GM18505 (cell line): Measurements from ENCODE around the gene TRIO.
"Not testable (repeated sequence)": the region's sequence is repeated elsewhere in the genome, so short reads cannot be mapped to it uniquely, and the experiment has no call there.

Source experiments
- ATAC-seq: cut with Tn5 transposase; IDR thresholded peaks from one replicate; pipeline ENCODE4 v1.9.1; 2021; ENCODE audit not compliant: unreplicated experiment
- POLR2A ChIP-seq: IDR thresholded peaks from 4 replicates; pipeline ENCODE4 v1.6.1; 2011; ENCODE audit warnings: borderline replicate concordance; ENCODE audit not compliant: insufficient read depth, insufficient read length; ENCODE audit errors: extremely low read depth

The TRIO gene

DNA sequence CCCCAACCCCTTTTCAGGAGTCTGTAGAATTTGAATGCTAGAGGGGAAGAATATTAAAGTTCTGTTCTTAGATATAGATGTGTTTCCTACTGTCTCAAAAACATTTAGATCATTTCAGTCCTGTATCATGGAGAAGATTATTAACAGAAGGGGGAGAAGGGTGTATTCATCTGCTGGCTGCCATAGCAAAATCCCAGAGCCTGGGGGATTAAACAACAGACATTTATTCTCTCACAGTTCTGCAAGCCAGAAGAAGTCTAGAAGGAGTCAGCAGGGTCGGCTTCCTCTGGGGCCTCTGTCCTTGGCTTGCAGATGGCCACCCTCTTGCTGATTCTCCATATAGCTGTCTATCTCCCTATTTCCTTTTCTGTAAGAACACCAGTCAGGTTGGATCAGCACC, 288.4 kb downstream of the TRIO start:
- TF ChIP-seq POLR2A: no peak
- ATAC-seq: no peak

DNA sequence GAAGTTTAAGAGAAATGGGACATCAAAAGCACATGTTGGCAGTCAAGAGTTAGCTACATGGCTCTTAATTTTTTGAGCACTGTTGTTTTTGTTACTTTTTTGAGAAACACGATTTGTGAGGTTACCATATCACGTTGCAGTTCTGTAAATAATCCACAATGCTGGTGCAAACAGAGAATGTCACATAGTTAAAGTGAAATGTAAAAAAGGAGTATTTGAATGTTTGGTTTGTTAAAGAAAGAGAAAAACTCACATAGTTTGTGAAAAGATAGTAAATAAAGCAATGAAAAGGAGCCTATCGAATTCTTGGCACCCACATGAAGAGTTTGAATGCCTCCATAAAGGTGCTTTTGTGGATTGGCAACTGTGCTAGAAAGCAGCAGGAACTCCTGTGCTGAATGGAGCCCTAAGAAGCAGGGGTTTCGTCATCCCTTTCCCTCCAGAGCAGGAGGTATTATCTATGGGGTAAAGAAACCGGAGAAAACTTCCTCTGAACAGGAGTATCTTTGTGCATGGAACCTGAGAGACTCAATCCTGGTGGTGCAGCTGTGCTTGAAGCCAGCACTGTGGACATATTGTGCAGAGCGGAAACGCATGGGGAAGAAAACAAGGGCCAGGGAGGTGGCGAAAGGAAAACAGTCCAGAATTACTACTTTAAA, 289.9 kb downstream of the TRIO start:
- TF ChIP-seq POLR2A: no peak
- ATAC-seq: no peak

DNA sequence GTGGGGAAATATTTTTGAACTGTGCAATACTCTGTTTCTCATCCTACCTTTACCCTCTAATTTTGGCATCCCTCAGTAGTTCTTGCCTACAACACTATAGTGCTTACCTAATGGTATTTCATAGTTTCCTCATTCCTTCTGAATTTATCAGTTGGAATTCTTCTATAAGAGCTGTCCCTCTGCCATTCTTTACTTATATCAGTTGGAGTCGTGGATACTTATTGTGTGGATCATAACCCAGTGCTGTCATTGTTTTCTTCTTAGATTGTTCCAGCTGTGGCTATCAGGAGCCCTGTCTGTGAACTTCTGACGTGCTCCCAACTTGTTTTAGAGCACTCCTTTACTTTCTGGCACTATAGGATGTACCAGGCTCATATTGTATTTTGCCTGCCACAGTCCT, 292.3 kb downstream of the TRIO start:
- ATAC-seq: no peak

DNA sequence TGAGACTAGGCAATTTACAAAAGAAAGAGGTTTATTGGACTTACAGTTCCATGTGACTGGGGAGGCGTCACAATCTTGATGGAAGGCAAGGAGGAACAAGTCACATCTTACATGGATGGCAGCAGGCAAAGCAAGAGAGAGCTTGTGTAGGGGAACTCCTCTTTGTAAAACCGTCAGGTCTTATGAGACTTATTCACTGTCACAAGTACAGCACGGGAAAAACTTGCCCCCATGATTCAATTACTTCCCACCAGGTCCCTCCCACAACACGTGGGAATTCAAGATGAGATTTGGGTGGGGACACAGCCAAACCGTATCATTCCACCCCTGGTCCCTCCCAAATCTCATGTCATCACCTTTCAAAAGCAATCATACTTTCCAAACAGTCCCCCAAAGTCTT, 293.0 kb downstream of the TRIO start:
- not testable (repeated sequence) for ATAC-seq

More for the DNA sequence above, 292.3 kb downstream of the TRIO start:
- TF ChIP-seq POLR2A: no peak

DNA sequence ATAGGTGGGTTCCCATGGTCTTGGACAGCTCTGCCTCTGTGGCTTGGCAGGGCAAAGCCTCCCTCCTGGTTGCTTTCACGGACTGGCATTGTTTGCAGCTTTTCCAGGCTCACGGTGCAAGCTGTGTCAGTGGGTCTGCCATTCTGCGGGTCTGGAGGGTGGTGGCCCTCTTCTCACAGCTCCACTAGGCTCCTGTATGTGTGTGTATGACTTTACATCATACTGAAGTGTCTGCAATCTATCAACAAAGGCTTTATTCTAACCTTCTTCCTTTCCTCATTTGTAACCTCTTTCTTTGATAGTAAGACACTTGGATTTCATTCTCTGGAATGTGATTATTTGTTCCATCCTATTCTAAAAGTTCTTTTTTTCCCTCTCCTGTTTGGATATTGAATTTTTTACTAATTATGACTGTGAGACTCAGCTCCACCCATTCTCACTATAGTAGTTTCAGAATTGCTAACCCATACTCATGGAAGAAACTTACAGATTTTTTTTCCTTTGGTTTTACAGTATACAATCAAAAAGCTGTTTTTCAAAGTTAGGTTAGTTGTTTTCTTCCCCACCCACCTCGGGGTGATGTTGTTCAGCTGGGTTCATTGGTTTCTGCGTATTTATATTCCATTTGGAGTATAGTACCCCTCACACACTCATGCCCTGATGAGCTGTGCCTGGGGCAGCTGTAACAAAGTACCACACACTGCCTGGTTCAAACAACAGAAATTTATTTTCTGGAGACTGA, 293.8 kb downstream of the TRIO start:
- TF ChIP-seq POLR2A: no peak
- no peak for ATAC-seq

DNA sequence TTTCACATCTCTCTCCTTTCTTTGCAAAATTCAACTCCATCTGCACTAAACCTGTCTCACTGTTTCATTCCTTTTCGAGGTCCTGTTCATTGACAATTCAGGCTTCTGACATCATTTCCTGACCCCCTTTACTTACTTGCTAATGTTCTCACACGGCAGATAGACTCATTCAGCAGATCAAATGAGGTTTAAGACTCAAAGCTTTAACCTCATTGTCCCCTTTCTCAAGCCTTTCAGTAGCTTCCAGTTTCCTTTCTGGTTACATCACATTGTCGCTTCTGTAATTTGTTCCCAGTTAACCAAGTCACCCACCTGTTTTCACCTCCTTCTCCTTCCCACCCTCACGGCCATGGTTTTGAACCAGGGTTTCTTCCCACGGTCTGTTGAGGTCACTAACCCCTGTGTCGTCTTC, 295.1 kb downstream of the TRIO start:
- ATAC-seq: no peak
- no peak for TF ChIP-seq POLR2A

DNA sequence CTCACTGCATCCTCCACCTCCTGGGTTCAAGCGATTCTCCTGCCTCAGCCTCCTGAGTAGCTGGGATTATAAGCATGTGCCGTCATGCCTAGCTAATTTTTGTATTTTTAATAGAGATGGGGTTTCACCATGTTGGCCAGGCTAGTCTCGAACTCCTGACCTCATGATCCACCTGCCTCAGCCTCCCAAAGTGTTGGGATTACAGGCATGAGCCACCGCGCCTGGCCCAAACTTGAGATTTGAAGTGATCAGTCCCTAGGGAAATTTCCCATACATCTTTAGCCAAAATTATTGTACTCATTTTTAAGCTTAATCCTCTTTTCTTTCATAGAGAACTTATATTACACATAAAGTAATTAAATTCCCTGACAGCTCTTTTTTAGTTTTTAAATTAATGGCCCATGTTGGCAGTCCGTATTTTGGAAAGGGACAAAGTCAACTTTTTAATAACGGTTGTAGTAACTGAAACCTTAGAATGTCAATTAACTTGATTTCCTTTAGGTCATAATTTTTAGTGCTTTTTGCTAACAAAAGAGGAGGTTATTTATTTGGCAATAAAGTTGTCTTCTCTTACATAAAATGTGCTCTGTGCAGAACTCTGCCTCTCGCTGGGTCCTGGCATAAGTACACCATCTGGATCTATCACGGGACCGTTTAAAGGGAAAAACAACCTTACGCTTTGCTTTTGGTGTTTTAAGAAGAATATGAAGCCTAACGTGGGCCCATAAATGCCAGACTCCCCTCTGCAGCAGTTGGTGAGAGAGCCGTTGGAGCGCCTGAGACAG, 296.1 kb downstream of the TRIO start:
- ATAC-seq: no peak
- no peak for TF ChIP-seq POLR2A

DNA sequence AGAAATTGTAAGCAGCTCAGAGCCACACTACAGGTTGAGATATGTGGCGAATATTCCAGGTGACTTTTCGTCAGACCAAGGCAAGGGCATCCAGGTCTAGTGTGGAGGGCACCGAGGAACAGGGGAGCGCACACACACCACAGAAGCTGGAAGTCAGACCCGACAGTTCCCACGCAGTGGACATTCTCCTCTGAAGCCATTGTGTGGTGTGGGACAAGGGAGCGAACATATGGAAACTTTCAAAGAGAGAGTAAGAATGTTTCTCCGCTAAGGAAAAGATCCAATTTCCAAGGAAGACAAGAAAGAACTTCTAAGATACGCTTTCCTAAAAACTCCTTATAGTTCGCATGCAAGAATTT, 297.1 kb downstream of the TRIO start:
- no peak for ATAC-seq
- TF ChIP-seq POLR2A: no peak

DNA sequence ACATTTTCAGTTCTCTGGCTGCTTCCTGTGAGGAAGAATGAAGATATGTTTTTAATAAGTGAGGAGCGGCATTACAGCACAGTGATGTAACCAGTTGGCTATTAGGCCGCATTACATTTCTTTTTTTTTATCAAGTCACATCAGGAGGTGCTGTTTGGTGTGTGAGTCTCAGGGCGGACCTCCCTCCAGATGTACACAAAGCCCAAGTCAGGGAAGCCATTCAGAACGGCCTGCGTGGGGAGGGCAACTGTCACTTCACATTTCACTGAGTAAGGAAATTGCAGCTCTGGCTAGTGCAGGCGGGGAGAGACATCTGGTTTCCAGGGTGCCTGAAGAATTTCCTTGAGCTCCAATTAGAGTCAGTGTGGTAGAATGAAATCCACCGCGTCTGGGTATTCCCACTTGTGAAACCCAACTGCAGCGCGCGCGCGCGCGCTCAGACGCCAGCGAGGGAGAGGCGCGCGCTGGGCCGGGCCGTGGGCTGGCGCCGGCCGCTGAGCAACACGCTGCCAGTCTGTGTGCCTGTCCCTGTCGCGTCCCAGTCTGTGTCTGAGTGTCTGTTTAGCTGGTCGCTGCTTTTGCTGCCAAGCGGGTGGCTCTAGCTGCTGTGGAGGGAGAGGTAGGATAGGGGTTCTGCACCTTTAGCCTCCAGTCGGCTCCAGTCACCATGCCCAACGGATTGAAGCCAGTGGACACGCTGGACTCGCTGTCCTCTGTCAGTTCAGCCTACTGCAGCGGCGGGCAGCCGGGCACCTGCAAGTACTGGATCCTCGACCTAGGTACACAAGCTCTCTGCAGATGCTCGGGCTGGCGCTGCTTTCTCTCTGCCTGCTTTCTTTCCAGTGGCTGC, 297.7 kb downstream of the TRIO start:
- no peak for TF ChIP-seq POLR2A
- ATAC-seq: no peak

DNA sequence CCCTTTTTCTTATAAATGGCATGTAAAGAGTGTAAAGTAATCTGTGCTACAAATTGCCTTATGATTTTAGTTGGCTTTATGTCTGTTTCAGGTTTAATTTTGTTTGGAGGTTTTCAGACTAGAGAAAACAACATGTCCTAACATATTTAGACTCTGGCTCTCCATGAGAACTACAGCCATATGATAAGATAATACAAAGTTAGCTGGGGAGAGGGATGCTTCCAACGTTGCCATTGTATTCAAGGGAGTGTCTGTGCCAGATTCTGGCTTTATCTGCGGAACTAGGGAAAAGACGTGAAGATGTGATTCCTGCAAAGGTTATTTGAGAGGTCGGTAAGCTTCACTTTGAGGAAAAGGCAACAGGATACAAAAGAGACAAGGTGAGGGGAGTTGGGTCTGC, 298.5 kb downstream of the TRIO start:
- TF ChIP-seq POLR2A: no peak
- no peak for ATAC-seq

DNA sequence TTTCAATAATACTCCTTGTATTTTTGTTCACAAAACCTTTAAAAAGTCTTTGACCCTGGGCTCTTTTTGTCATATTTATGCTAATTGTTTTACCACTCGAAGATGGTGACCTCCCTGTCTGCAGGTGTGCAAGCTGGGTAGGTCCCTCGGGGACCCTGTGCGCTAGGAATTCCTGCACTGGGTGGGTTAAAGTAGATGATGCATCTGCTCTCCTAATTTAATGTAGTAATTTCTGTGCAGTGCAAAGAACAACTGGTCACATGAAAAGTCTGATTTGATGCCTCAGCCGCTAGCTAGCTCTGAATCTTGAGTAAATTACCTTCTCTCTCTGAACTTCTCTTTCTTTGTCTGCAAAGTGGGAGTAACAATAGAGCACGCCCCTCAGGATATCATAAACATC, 299.4 kb downstream of the TRIO start:
- ATAC-seq: no peak
- no peak for TF ChIP-seq POLR2A

DNA sequence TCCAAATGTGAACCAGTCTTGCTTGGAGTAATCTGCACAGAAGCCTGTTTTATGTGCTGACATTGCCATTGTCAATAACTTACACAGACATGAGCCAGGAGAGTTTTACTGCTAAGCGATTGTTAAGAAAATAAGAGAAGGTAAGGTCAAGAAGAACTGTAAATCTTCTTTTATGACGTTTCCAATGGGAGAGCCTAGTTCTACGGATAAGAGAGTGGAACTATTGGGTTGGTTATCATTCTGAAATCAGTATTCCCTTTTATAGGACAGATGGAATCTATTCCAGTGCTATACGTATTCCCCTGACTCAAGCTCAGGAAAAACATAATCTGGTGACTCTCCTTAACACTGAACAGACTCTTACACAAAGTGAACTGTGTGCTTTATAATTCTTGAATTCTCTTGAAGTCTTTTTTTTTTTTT, 300.5 kb downstream of the TRIO start:
- TF ChIP-seq POLR2A: no peak

DNA sequence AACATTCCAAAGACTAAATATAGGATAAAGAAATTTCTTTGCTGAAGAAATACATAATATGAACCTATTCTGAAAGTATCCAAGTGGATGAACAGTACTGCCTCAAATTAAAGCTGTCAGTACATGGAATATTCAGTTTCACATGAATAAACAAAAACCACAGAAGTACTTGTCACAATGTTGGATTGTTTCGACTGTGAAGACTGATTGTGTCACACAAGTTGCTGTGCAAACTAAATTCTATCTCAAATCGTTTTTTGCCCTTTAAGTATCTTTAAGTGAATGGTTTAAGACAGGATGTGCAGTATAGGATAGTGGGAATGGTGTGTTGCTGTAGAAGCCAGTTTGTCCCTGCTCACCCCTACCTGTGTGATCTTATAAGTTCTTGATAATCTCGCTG, 301.0 kb downstream of the TRIO start:
- no peak for ATAC-seq
- no peak for TF ChIP-seq POLR2A

More for the DNA sequence above, 300.5 kb downstream of the TRIO start:
- no peak for ATAC-seq
